Measurements from ENCODE around the gene SHOC2.

DNA sequence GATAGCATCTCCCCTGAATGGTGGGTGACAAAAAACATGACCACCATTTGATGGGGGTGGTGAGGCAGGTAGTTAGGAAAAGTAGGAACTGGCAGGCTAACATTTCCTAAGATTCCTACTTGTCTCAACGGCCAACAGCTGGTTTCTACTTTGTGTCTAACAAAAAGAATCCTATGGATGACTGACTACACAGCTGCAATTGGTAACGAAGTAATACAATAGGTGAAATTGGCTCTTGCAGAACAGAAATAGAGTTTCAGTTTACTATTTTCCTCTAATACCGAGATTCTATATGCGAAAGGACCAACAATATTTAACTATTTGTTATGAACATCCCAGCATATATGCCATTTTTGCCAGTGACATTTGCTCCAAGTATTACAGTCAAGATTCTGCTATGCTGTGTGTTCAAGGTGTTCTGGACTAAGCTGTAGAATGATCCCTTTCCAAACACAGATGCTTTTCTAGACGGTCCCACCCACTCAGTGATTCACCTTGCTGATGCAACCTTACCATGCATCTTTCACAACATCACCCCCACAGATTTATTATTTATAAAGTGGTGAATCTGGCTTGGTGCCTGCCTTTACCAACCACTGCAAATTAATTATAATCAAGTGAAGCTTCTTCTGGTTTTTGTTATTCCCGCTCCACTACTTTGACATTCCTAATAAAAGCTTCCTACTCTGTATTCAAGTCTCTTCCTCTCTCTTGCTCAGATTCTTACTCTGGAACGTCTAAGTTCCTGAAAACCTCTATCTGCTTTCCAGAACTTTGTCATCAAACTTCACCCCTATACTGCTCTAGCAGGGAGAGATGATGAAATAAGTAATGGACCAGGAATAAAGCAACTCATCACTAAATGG lies 17.2 kb upstream of the SHOC2 start:
- TF ChIP-seq YY1 (IDR thresholded peaks at IDR 0.05; ENCODE audit: low read depth) = no peak
- TF ChIP-seq ZBTB7A (IDR thresholded peaks at IDR 0.05; ENCODE audit: low read depth) = no peak
- TF ChIP-seq EP300 (IDR thresholded peaks at IDR 0.05; ENCODE audit: borderline replicate concordance) = no peak
- TF ChIP-seq, protein P1, sequence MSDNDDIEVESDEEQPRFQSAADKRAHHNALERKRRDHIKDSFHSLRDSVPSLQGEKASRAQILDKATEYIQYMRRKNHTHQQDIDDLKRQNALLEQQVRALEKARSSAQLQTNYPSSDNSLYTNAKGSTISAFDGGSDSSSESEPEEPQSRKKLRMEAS (IDR thresholded peaks at IDR 0.05) = no peak
- no peak for TF ChIP-seq TEAD4 (IDR thresholded peaks at IDR 0.05)
- TF ChIP-seq RAD21 (IDR thresholded peaks at IDR 0.05; ENCODE audit: low read depth) = no peak
- TF ChIP-seq NFIC (IDR thresholded peaks at IDR 0.05) = no peak
- no peak for TF ChIP-seq CREB1 (IDR thresholded peaks at IDR 0.05; ENCODE audit: low read depth)
- no peak for TF ChIP-seq EGR1 (IDR thresholded peaks at IDR 0.05)
- TF ChIP-seq, protein P2, sequence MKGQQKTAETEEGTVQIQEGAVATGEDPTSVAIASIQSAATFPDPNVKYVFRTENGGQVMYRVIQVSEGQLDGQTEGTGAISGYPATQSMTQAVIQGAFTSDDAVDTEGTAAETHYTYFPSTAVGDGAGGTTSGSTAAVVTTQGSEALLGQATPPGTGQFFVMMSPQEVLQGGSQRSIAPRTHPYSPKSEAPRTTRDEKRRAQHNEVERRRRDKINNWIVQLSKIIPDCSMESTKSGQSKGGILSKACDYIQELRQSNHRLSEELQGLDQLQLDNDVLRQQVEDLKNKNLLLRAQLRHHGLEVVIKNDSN (IDR thresholded peaks at IDR 0.05) = no peak
- TF ChIP-seq TAF1 (IDR thresholded peaks at IDR 0.05; ENCODE audit: low read depth) = no peak
- TF ChIP-seq, protein P3, sequence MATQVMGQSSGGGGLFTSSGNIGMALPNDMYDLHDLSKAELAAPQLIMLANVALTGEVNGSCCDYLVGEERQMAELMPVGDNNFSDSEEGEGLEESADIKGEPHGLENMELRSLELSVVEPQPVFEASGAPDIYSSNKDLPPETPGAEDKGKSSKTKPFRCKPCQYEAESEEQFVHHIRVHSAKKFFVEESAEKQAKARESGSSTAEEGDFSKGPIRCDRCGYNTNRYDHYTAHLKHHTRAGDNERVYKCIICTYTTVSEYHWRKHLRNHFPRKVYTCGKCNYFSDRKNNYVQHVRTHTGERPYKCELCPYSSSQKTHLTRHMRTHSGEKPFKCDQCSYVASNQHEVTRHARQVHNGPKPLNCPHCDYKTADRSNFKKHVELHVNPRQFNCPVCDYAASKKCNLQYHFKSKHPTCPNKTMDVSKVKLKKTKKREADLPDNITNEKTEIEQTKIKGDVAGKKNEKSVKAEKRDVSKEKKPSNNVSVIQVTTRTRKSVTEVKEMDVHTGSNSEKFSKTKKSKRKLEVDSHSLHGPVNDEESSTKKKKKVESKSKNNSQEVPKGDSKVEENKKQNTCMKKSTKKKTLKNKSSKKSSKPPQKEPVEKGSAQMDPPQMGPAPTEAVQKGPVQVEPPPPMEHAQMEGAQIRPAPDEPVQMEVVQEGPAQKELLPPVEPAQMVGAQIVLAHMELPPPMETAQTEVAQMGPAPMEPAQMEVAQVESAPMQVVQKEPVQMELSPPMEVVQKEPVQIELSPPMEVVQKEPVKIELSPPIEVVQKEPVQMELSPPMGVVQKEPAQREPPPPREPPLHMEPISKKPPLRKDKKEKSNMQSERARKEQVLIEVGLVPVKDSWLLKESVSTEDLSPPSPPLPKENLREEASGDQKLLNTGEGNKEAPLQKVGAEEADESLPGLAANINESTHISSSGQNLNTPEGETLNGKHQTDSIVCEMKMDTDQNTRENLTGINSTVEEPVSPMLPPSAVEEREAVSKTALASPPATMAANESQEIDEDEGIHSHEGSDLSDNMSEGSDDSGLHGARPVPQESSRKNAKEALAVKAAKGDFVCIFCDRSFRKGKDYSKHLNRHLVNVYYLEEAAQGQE (IDR thresholded peaks at IDR 0.05; ENCODE audit: low read depth) = no peak

Measured in Ishikawa (cell line).